Measurements from ENCODE around the gene TASP1.

Gene TASP1

GRCh38 chr20:13510837-13511488 is 127.8 kb downstream of the TASP1 start:
- no peak for TF ChIP-seq EZH2phosphoT487 (conservative IDR thresholded peaks at IDR 0.05; ENCODE audit: low read length)
- no peaks in the 10 kb centered on the region for H3K27me3 ChIP-seq (ENCODE audit: low read length)
- no peak overlapping the region for H2AFZ ChIP-seq (ENCODE audit: low read depth, low read length, severe bottlenecking)
- no peak overlapping the region for H3K4me2 ChIP-seq (ENCODE audit: low read depth, low read length, poor library complexity, severe bottlenecking)
- H3K9me3 ChIP-seq (ENCODE audit: insufficient read depth, low read length), result no peaks in the 10 kb centered on the region
- H4K20me1 ChIP-seq (ENCODE audit: low read depth, low read length), result no peaks in the 10 kb centered on the region
- H3K4me3 ChIP-seq (ENCODE audit: insufficient read depth, low read length, poor library complexity, severe bottlenecking), result no peak overlapping the region
- no peak overlapping the region for H3K9ac ChIP-seq (ENCODE audit: low read length)
- no peaks in the 10 kb centered on the region for H3K9me2 ChIP-seq (replicated peaks; ENCODE audit: insufficient read depth, low read length)
- no peaks in the 10 kb centered on the region for H3F3A ChIP-seq (ENCODE audit: insufficient read depth)
- H3K79me2 ChIP-seq (ENCODE audit: insufficient read depth, low read length), result no peaks in the 10 kb centered on the region
- no peaks in the 10 kb centered on the region for H3K36me3 ChIP-seq (ENCODE audit: low read length)
- no peak overlapping the region for H3K27ac ChIP-seq (ENCODE audit: low read depth, low read length)

GRCh38 chr20:13507646-13508045 is 131.1 kb downstream of the TASP1 start:
- Histone ChIP-seq H3K36me3 (ENCODE audit: low read length) (peaks cover 8% of the 10 kb centered on the region; the same call in 1 of the 2 replicates), H3K9me3 (ENCODE audit: insufficient read depth, low read length) (no peaks in the 10 kb centered on the region; the same call in 1 of the 2 replicates), H3K27ac (ENCODE audit: low read depth, low read length) (no peak overlapping the region), H2AFZ (ENCODE audit: low read depth, low read length, severe bottlenecking) (no peak overlapping the region), H4K20me1 (ENCODE audit: low read depth, low read length) (no peaks in the 10 kb centered on the region), H3K9ac (ENCODE audit: low read length) (no peak overlapping the region), H3K9me2 (replicated peaks; ENCODE audit: insufficient read depth, low read length) (no peaks in the 10 kb centered on the region), H3K4me3 (ENCODE audit: insufficient read depth, low read length, poor library complexity, severe bottlenecking) (no peak overlapping the region), H3K27me3 (ENCODE audit: low read length) (no peaks in the 10 kb centered on the region), H3K4me2 (ENCODE audit: low read depth, low read length, poor library complexity, severe bottlenecking) (no peak overlapping the region), H3F3A (ENCODE audit: insufficient read depth) (no peaks in the 10 kb centered on the region), H3K79me2 (ENCODE audit: insufficient read depth, low read length) (no peaks in the 10 kb centered on the region)
- TF ChIP-seq CTCF (IDR thresholded peaks at IDR 0.05; ENCODE audit: insufficient read depth, low read length, poor library complexity, severe bottlenecking) (no peak), EZH2phosphoT487 (conservative IDR thresholded peaks at IDR 0.05; ENCODE audit: low read length) (no peak)

GRCh38 chr20:13501500-13501899 is 137.2 kb downstream of the TASP1 start:
- no peak overlapping the region for H3K9ac ChIP-seq (ENCODE audit: low read length)
- no peak overlapping the region for H3K4me2 ChIP-seq (ENCODE audit: low read depth, low read length, poor library complexity, severe bottlenecking)
- H3K79me2 ChIP-seq (ENCODE audit: insufficient read depth, low read length), result no peaks in the 10 kb centered on the region
- H3K9me2 ChIP-seq (replicated peaks; ENCODE audit: insufficient read depth, low read length), result no peaks in the 10 kb centered on the region
- H3K9me3 ChIP-seq (ENCODE audit: insufficient read depth, low read length), result no peaks in the 10 kb centered on the region; the same call in 1 of the 2 replicates
- no peaks in the 10 kb centered on the region for H3K27me3 ChIP-seq (ENCODE audit: low read length)
- no peak overlapping the region for H2AFZ ChIP-seq (ENCODE audit: low read depth, low read length, severe bottlenecking)
- H4K20me1 ChIP-seq (ENCODE audit: low read depth, low read length), result no peaks in the 10 kb centered on the region
- no peak overlapping the region for H3K4me3 ChIP-seq (ENCODE audit: insufficient read depth, low read length, poor library complexity, severe bottlenecking)
- H3K27ac ChIP-seq (ENCODE audit: low read depth, low read length), result no peak overlapping the region
- H3F3A ChIP-seq (ENCODE audit: insufficient read depth), result no peaks in the 10 kb centered on the region
- TF ChIP-seq CTCF (IDR thresholded peaks at IDR 0.05; ENCODE audit: insufficient read depth, low read length, poor library complexity, severe bottlenecking) (no peak), EZH2phosphoT487 (conservative IDR thresholded peaks at IDR 0.05; ENCODE audit: low read length) (no peak)
- H3K36me3 ChIP-seq (ENCODE audit: low read length), result peaks cover 14% of the 10 kb centered on the region; the same call in 1 of the 2 replicates

GRCh38 chr20:13494019-13494418 is 144.7 kb downstream of the TASP1 start:
- Histone ChIP-seq H3K36me3 (ENCODE audit: low read length) (no peaks in the 10 kb centered on the region), H3K79me2 (ENCODE audit: insufficient read depth, low read length) (no peaks in the 10 kb centered on the region), H3K9ac (ENCODE audit: low read length) (no peak overlapping the region), H3K4me2 (ENCODE audit: low read depth, low read length, poor library complexity, severe bottlenecking) (no peak overlapping the region), H4K20me1 (ENCODE audit: low read depth, low read length) (no peaks in the 10 kb centered on the region), H3F3A (ENCODE audit: insufficient read depth) (no peaks in the 10 kb centered on the region), H3K4me3 (ENCODE audit: insufficient read depth, low read length, poor library complexity, severe bottlenecking) (no peak overlapping the region), H3K27me3 (ENCODE audit: low read length) (no peaks in the 10 kb centered on the region), H3K9me2 (replicated peaks; ENCODE audit: insufficient read depth, low read length) (no peaks in the 10 kb centered on the region), H3K9me3 (ENCODE audit: insufficient read depth, low read length) (no peaks in the 10 kb centered on the region), H3K27ac (ENCODE audit: low read depth, low read length) (no peak overlapping the region), H2AFZ (ENCODE audit: low read depth, low read length, severe bottlenecking) (no peak overlapping the region)
- TF ChIP-seq CTCF (IDR thresholded peaks at IDR 0.05; ENCODE audit: insufficient read depth, low read length, poor library complexity, severe bottlenecking) (no peak), EZH2phosphoT487 (conservative IDR thresholded peaks at IDR 0.05; ENCODE audit: low read length) (no peak)
